A673 (cell line): ENCODE measurements around the gene PLB1.

ENCODE experiments used
- EZH2 ChIP-seq: fragments of 200-600 bp; sonication (generic); IDR thresholded peaks from 2 replicates; pipeline ENCODE4 v1.6.1; 2017; ENCODE audit warnings: borderline replicate concordance, low read depth, mild to moderate bottlenecking, mixed read lengths, antibody characterized with exemption, low read length; ENCODE audit not compliant: poor library complexity, severe bottlenecking
- TF ChIP-seq, protein P1 (sequence below): fragments of 300-800, 200-600 bp; sonication (generic); conservative IDR thresholded peaks from 2 replicates; pipeline ENCODE4 v1.5.1; 2017; ENCODE audit warnings: low read depth, mild to moderate bottlenecking, antibody characterized with exemption, low read length, moderate library complexity, mixed read lengths

DNA sequence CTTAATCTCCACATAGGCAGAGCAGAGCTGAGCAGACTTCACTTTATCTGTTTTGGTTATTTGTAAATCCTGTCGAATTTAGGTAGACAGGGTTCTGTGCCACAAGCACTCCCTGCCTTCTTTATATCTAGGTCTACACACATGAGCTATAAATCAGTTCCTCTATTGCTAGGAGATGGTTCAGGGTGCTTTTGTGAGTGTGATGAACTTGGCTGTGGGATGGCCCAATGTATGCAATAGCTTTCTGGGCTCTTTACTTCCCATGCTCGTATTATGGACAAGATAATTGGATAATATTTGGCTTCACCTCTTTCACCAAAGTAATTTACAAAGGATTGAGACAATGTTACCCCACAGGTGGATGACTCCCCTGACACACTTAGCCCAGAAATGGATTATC is 72.2 kb downstream of the PLB1 start:
- TF ChIP-seq, protein P1, sequence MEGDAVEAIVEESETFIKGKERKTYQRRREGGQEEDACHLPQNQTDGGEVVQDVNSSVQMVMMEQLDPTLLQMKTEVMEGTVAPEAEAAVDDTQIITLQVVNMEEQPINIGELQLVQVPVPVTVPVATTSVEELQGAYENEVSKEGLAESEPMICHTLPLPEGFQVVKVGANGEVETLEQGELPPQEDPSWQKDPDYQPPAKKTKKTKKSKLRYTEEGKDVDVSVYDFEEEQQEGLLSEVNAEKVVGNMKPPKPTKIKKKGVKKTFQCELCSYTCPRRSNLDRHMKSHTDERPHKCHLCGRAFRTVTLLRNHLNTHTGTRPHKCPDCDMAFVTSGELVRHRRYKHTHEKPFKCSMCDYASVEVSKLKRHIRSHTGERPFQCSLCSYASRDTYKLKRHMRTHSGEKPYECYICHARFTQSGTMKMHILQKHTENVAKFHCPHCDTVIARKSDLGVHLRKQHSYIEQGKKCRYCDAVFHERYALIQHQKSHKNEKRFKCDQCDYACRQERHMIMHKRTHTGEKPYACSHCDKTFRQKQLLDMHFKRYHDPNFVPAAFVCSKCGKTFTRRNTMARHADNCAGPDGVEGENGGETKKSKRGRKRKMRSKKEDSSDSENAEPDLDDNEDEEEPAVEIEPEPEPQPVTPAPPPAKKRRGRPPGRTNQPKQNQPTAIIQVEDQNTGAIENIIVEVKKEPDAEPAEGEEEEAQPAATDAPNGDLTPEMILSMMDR = no peak
- no peak for TF ChIP-seq EZH2
